Measurements from ENCODE around the gene LIN9. TPM values are rescaled to one million over a fixed set of nuclear protein-coding genes. Genes with fewer than 3 reads are reported as not detected.

The LIN9 gene
- total RNA-seq, 1 donor from 2014 or later = 23.2 TPM

DNA sequence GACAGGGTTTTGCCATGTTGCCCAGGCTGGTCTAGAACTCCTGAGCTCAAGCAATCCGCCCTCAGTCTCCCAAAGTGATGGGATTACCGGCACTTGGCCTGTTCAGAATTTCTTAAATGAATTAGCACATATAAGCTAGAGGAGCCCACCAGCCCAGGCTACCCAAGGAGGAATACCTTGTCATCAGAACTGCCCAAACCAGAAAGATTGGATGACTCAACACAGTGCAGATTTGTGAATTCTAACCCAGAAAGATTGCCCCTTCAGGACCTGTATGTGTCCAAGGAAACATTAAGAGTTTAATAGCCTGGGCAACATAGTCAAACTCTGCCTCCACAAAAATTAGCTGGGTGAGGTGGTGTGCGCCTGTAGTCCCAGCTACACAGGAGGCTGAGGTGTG is 14.0 kb upstream of the LIN9 start:
- no peak for FAIRE-seq

DNA sequence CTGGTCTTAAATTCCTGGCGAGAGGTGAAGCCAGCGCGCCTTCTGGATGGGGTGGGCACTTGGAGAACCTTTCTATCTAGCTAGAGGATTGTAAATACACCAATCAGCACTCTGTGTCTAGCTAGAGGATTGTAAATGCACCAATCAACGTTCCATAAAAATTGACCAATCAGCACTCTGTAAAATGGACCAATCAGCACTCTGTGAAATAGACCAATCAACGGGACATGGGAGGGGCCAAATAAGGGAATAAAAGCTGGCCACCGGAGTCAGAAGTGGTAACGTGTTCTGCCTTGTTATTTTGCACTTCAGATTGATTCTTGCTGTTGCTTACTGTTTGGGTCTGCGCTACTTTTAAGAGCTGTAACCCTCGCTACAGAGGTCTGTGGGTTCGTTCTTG is 12.0 kb upstream of the LIN9 start:
- DNase-seq (ENCODE audit: low spot score in 2 of 2) (no peak), FAIRE-seq (no peak)

More for the DNA sequence above, 14.0 kb upstream of the LIN9 start:
- DNase-seq (ENCODE audit: low spot score in 2 of 2) = no peak

DNA sequence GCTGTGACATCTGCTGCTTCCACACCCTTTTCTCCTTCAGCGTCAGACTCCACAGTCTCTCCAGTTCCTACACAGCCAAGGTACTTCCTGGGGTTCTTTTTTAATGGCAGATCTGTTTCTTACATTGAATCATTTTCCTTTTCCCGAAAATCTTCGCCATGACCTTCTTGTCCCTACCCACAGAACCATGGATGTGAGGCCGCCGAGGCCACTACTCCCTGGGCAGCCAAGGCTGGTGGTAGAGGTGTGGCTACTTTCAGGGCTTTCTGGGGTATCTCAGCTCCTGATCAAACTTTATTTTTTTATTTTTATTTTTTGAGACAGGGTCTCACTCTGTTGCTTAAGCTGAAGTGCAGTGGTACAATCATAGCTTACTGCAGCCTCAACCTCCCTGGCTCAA is 9.5 kb upstream of the LIN9 start:
- FAIRE-seq = no peak
- DNase-seq (ENCODE audit: low spot score in 2 of 2) = no peak

DNA sequence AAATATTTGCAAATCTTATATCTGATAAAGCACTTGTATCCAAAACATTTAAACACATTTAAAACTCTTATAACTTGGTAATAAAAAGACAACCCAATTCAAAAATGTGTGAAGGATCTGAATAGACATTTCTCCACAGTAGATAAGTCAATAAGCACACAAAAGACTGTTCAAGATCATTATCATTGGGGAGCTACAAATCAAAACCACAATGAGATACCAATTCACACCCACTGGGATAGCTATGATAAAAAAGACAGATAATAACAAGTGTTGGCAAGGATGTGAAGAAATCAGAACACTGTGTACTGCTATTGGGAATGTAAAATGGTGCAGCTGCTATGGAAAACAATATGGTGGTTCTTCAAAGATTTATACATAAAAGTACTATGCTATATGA is 5.1 kb upstream of the LIN9 start:
- no peak for FAIRE-seq

DNA sequence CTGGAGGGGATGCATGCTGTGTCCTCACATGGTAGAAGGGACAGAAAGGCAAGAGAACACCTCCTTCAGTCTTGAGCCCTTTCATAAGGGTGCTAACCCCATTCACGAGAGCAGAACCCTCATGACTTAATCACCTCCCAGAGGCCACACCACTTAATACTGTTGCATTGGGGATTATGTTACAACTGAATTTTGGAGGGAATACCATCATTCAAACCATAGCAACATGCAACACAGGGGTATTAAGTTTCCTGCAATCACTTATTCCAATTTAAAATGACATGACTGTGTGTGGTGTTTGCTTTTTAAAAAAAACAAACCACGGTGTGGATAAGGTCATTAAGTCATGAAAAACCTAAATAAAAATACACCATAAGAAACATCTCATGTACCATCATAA is 3.1 kb upstream of the LIN9 start:
- DNase-seq (ENCODE audit: low spot score in 2 of 2) (no peak), FAIRE-seq (no peak)

More for the DNA sequence above, 5.1 kb upstream of the LIN9 start:
- no peak for DNase-seq (ENCODE audit: low spot score in 2 of 2)

DNA sequence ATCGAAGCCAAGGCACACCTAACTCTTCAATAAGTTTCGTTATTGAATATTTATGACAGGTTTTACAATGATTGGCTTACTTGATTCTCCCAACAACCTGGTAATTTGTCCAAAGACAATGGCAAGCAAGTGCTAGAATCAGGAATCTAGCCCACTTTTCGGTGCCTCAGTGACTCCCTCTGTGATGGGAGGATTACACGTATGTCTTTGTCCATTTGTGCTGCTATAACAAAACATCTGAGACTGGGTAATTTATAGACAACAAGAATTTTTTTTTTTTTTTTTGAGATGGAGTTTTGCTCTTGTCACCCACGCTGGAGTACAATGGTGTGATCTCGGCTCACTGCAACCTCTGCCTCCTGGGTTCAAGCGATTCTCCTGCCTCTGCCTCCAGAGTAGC is 2.4 kb upstream of the LIN9 start:
- FAIRE-seq (no peak), DNase-seq (ENCODE audit: low spot score in 2 of 2) (no peak)

DNA sequence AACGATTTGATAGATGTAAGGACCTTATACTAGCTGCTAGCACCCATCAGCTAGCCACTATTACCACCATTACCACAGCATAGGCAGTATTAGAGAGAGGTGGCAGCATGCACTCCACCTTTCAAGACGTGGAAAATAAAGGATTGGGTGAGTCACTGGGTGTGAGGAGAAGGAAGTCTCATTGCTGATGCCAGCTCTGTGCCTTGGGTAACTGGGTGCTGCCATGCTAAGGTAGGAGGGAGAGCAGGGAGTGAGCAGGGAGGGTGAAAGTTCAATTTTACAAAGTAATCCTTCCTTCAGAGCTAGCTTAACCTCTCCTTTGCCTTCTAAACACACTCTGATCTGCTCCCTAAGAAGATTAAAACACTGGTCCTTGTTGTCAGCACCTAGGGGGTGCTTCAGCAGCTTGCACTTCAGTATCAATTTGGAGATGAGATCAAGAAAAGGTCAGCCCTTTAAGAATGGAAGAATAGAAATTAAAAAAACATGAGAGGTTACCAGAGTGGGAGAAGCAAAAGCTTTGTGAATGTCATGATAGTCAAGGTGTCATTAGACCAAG is 1.8 kb upstream of the LIN9 start:
- DNase-seq (ENCODE audit: low spot score in 2 of 2) = no peak

DNA sequence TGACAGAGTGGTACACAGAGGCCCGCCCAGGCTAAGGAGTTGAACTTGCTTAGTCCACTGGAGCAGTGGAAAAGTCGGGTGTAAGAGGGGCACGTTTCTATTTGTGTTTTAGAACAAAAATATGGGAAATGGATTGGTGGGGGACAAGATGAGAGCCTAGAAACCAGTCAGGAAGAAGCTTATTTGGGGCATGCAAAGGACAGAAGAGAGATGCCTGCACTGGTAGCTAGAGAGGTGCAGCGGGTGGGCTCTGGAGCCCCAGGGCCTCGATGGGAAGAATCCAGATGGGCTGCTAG is 1.2 kb upstream of the LIN9 start:
- DNase-seq (ENCODE audit: low spot score in 2 of 2) (no peak), FAIRE-seq (no peak)

More for the DNA sequence above, 1.8 kb upstream of the LIN9 start:
- no peak for FAIRE-seq

DNA sequence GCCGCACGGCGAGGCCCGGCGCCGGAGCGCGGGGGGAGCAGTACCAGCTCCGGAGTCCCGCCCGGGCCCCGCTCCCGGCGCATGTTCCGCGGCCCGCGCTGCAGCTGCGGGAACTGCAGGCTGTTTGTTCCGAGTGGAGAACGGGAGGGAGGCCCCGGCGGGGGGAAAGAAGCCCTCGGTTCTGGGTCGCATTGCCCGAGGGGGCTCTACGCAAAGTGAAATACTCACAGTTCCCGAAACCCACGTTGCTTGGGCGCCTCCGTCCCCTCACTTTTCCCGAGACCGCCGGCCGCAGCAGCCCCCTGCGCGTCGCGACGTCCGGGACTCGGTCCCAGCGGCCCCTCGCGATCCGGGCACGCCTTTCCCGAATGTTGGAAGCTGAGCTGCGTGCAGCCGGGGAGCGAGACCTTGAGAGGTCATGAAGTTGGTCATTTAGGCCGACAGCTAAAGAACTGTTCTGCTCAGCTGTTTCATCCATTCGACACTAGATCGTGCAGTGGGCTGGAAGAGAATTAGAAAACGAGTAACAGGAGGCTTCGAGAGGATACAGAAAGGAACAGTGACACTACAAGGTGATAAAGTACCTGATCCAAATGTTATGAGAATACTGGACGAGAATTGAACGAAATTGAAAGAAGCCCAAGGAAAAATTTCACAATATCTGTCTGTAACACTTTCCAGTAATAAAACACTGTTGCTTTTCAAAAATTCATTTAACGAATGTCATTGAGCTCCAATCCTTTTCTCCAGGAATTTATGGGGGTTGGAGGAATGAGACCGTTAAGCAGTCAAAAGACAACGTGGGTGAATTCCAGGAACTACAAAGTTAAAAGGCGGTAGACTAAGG is 657 bp upstream of the LIN9 start:
- FAIRE-seq = no peak
- peak in 1 of 2 donors; percentile 19 for DNase-seq (ENCODE audit: low spot score in 2 of 2)

DNA sequence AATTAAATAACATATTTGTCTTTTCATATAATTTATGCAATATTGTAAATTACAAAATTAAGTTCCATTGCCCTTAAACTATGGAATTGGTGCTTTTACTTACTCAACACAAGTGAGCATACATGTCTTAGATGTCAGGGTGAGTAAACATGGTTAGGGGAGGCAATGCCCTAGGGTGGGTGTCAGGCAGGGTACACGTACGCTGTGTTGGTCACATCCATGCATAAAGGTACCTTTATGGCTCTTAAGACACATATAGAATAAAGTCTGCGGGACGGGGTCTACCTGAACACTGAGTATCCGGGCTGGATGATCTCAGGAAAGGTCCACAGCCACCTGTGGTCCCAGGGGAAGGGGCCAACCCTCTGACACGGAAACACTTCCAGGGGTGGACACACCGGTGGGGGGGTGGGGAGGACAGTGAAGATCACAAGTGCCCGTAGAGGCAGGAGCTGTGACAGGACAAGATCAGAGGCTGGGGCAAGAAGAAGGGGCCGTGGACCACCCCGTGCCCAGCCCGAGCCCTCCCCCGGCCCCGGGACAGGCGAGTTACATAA is 720 bp downstream of the LIN9 start:
- FAIRE-seq = no peak
- DNase-seq (ENCODE audit: low spot score in 2 of 2) = no peak

DNA sequence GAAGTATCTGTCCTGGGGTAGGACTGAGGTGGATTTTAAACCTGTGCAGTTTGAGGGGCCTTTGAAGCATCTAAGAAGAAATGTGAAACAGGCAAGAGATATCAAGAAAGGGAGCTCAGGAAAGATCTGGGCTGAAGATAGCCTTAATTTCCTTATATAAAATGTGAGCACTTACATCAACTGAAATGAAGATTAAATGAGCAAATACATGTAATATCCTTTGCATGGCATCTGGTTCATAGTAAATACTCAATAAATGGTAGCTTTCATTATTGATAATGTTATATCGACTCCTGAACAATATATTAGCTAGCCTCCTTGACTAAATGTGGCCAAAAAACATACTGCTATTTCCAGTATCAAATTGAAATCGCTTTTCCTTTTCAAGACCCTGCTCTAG is 2.5 kb downstream of the LIN9 start:
- FAIRE-seq (no peak), DNase-seq (ENCODE audit: low spot score in 2 of 2) (no peak)

DNA sequence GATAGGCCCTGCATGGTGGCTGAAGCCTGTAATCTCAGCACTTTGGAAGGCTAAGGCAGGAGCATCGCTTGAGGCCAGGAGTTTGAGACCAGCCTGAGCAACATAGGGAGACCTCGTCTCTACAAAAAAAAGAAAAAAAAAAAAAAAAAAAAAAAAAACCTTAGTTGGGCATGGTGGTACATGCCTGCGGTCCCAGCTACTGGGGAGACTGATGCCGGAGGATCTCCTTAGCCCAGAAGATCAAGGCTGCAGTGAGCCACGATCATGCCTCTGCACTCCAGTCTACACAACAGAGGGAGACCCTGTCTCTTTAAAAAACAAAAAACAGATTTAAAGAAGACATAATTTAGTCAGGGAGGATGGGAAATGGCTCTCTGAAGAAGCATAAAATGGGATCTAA is 3.8 kb downstream of the LIN9 start:
- FAIRE-seq = no peak
- no peak for DNase-seq (ENCODE audit: low spot score in 2 of 2)

DNA sequence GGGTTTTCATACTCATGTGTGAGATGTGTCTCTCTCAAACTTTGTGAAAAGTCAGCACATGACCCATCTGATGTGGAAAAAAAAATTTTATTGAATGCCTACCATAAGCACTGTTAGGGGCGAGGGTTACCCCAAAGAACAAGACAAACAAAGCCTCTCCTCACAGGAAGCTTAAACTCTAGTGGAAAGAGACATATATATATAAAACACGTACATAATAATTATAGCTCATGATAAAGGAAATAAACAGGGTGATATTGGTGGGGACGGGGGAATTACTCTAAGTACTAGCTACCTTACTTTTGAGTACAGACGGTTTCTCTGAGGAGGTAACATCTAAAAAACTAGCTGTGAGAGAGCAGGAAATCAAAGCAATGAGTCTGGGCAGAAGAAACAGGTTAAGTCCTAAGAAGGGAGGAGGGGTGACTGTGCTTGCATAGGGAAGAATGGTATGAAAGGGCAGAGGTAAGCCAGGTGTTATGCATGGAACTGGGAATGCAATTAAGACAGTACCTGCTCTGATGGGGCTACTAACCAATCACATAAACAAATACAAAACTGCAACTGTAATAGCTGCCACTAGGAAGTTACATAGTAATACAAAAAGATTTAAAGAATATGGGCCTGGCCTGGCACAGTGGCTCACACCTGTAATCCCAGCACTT is 4.5 kb downstream of the LIN9 start:
- no peak for FAIRE-seq
- DNase-seq (ENCODE audit: low spot score in 2 of 2) = no peak

DNA sequence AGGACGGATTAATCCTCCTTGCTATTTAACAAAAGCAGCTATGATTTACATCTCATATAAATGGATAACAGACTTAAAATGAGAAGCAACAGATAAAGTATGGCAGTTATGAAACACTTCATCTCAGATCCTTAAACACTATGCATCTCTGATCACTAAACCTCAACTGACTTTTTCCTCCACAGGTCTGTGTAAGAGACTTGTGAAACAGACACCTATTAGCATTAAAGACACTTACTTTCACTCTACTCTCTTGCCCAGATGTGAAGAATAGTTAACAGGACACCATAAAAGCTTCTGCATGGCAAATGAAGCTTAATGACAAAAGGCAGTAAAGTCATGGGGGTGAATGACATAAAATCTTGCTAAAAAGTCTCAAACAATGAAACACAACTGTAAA is 6.2 kb downstream of the LIN9 start:
- DNase-seq (ENCODE audit: low spot score in 2 of 2) (no peak), FAIRE-seq (no peak)

DNA sequence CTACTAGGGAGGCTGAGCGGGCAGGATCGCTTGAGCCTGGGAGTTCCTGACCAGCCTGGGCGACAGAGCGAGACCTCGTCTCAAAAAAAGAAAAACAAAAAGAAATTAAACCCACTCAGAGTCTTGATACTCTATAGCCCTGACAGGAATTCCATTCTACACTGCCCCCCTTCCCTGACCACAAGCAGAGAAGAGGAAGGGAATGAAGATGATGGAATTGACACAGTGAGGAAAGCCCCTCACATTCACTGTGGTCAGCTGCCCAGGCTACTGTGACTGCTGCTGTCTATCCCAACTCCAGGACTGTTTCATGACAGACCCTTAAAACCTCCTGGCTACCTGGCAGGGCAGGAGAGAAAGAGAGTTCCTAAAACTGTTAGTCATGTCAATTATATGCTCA is 12.1 kb downstream of the LIN9 start:
- DNase-seq (ENCODE audit: low spot score in 2 of 2) (no peak), FAIRE-seq (no peak)

DNA sequence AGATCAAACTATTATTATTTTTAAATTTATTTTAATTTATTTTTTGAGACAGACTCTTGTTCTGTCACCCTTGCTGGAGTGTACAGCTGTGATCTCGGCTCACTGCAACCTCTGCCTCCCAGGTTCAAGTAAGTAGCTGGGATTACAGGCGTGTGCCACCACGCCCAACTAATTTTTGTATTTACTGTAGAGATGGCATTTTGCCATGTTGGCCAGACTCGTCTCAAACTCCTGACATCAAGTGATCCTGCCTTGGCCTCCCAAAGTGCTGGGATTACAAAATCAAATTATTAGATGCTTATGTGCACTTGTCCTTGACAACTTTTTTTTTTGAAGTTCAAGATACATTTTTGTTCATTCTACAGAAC is 15.4 kb downstream of the LIN9 start:
- FAIRE-seq = no peak
- DNase-seq (ENCODE audit: low spot score in 2 of 2) = no peak

DNA sequence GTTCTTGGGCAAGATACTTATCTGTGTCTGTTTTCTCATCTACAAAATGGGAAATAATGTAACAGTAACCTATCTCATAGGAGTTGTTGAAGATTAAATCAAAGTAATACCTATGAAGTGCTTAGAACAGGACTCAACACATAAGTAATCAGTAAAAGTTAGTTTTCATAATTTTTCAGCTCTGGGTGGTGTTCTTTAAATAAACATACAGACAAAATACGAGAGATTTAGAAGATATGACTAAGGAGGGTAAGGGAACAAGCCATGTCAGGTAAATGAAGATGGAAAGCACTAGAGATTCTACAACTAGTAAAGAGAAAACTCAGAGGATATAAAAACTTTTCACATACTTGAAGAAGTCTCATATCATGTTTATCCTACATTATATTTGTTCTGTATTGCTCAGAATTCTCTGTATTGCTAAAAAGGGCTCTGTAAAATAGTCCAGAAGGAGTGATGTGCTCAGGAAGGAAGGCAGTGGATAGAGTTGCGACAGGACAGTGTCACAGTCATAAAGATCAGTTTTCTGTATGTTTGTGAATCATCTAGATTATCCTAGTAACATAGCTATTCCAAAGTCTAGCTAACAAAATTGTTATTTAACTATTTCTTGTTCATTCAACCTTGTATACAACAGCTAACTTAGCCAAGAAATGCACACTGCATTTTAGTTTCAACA is 16.0 kb downstream of the LIN9 start:
- no peak for FAIRE-seq

DNA sequence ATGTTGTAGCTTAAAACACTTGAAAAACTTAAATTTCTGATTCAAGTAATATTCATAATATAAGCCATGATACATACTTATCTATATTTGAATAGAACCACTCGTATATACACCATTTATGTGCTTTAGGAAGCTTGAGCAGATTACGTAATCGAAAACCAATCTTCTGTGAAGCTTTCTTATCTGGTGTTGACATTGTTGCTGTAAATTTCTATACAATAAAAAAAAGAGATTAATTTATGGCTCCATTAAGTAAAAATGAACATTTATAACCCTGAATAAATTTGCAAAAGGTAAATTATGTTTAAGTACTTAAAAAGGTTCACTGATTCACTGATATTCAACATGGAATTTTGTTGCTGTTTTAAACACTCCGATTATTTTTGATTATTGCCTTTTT is 21.4 kb downstream of the LIN9 start:
- FAIRE-seq = no peak
- no peak for DNase-seq (ENCODE audit: low spot score in 2 of 2)

More for the DNA sequence above, 16.0 kb downstream of the LIN9 start:
- DNase-seq (ENCODE audit: low spot score in 2 of 2) = no peak

DNA sequence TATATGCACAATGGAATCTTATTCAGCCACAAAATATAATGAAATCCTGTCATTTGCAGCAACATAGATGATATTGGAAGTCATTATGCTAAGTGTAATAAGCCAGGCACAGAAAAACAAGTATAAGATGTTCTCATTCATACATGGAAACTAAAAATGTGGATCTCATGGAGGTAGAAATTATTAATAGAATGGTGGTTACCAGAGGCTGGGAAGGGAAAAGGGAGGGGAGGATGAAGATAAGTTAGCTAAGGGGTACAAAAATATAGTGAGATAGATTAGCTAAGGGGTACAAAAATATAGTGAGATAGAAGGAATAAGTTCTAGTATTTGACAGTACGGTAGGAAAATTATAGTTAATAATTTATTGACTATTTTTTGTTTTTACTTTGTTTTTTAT is 27.9 kb downstream of the LIN9 start:
- no peak for FAIRE-seq

DNA sequence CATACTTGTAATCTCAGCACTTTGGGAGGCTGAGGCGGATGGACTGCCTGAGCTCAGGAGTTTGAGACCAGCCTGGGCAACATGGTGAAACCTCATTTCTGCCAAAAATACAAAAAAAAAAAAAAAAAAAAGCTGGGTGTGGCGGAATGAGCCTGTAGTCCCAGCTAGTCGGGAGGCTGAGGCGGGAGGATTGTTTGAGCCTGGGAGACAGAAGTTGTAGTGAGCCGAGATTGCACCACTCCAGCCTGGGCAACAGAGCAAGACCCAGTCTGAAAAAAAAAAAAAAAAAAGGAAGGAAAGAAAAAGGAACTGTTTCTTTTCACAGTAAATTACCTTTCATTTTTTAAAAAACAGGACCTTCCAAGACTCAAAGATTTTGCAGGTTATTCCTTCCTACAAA is 29.5 kb downstream of the LIN9 start:
- no peak for DNase-seq (ENCODE audit: low spot score in 2 of 2)
- no peak for FAIRE-seq

More for the DNA sequence above, 27.9 kb downstream of the LIN9 start:
- no peak for DNase-seq (ENCODE audit: low spot score in 2 of 2)

DNA sequence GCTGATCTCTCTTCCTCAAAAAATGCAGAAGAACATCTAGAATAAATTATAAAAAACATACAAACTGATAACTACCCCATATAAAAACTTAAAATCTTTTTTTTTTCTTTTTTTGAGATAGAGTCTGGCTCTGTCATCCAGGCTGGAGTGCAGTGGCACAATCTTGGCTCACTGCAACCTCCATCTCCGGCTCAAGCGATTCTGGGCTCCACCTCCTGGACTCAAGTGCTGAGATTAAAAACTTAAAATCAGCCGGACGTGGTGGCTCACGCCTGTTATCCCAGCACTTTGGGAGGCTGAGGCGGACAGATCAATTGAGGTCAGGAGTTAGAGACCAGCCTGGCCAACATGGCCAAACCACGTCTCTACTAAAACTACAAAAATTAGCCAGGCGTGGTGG is 31.1 kb downstream of the LIN9 start:
- no peak for FAIRE-seq
- no peak for DNase-seq (ENCODE audit: low spot score in 2 of 2)
